Measurements from ENCODE around the gene SREK1. TPM values are rescaled to one million over a fixed set of nuclear protein-coding genes. Genes with fewer than 3 reads are reported as not detected.
"Not testable (repeated sequence)": the region's sequence is repeated elsewhere in the genome, so short reads cannot be mapped to it uniquely, and the experiment has no call there.

Gene SREK1
- total RNA-seq, 1 donor from 2014 or later, result 27.5 TPM

- no peak for DNase-seq (ENCODE audit: low read depth)
- TF ChIP-seq CTCF (conservative IDR thresholded peaks at IDR 0.05; ENCODE audit: low read depth, low read length), result no peak
- H3K4me3 ChIP-seq (ENCODE audit: low read depth, low read length), result no peak overlapping the region
These were observed 13.6 kb upstream of the SREK1 start for GRCh38 chr5:66130493-66130892.

GRCh38 chr5:66134407-66134861 lies 9.7 kb upstream of the SREK1 start:
- TF ChIP-seq CTCF (conservative IDR thresholded peaks at IDR 0.05; ENCODE audit: low read depth, low read length), result no peak
- DNase-seq (ENCODE audit: low read depth), result no peak

DNA sequence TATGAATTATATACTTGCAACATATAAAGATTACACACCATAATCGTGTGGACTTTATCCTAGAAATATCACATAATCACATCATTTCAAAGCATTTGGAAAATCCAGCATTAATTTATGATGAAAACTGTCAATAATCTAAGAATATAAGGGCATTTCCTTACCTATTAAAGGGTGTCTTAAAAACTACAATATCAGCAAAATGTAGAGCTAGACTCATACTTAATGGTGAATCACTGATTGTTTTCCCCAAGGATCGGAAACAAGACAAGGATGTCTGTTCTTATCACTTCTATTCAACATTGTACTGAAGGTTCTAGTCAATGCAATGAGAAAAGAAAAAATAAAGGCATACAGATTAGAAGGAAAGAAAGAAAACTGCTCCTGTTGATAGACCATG lies 8.0 kb upstream of the SREK1 start:
- DNase-seq (ENCODE audit: low read depth), result no peak
- H3K4me3 ChIP-seq (ENCODE audit: low read depth, low read length), result no peak overlapping the region

More at GRCh38 chr5:66134407-66134861, 9.7 kb upstream of the SREK1 start:
- H3K4me3 ChIP-seq (ENCODE audit: low read depth, low read length), result no peak overlapping the region

DNA sequence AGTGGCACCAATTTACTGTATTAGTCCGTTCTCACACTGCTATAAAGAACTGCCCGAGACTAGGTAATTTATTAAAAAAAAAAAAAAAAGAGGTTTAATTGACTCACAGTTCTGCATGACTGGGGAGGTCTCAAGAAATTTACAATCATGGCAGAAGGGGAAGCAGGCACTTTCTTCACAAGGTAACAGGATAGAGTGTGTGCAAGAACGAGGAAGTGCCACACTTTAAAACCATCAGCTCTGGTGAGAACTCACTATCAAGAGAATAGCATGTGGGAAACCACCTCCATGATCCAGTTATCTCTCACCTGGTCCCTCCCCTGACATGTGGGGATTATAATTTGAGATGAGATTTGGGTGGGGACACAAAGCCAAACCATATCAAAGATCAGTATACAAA lies 7.2 kb upstream of the SREK1 start:
- not testable (repeated sequence) for DNase-seq (ENCODE audit: low read depth)

More for the DNA sequence above, 8.0 kb upstream of the SREK1 start:
- no peak for TF ChIP-seq CTCF (conservative IDR thresholded peaks at IDR 0.05; ENCODE audit: low read depth, low read length)

GRCh38 chr5:66138637-66139317 lies 5.3 kb upstream of the SREK1 start:
- no peak for DNase-seq (ENCODE audit: low read depth)
- no peak for TF ChIP-seq CTCF (conservative IDR thresholded peaks at IDR 0.05; ENCODE audit: low read depth, low read length)
- no peak overlapping the region for H3K4me3 ChIP-seq (ENCODE audit: low read depth, low read length)

More for the DNA sequence above, 7.2 kb upstream of the SREK1 start:
- H3K4me3 ChIP-seq (ENCODE audit: low read depth, low read length), result not testable (repeated sequence)

DNA sequence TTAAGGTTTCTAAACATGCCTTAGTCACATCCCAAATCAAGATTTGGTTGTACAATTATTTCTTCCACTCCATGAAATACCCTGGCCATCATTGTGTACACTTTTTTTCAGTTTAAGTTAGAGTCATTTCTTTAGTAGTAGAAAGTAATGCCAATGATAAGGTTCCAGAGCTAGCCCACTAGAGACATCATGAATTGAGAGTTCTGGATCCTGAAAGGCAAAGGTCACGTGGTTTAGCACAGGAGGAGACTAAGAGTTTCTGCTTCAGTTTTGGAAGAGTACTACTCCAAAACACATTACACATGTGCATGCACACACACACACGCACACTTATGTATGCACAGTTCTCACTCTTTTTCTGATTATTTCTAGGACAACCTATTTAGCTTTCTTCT lies 4.8 kb upstream of the SREK1 start:
- DNase-seq (ENCODE audit: low read depth), result no peak
- H3K4me3 ChIP-seq (ENCODE audit: low read depth, low read length), result no peak overlapping the region
- no peak for TF ChIP-seq CTCF (conservative IDR thresholded peaks at IDR 0.05; ENCODE audit: low read depth, low read length)

GRCh38 chr5:66142417-66142816 lies 1.7 kb upstream of the SREK1 start:
- H3K4me3 ChIP-seq (ENCODE audit: low read depth, low read length), result no peak overlapping the region
- DNase-seq (ENCODE audit: low read depth), result no peak
- no peak for TF ChIP-seq CTCF (conservative IDR thresholded peaks at IDR 0.05; ENCODE audit: low read depth, low read length)

Data from epithelial cell of proximal tubule (primary cell).